HL-60 (cell line): ENCODE measurements around the gene ACTR5.

Source experiments
- DNase-seq, 2 experiments: peaks; one replicate each; pipeline ENCODE4 v3.0.0-alpha.2; 2010 to 2020; ENCODE audit warnings: low read depth in 1 of 2, low spot score in 1 of 2
- H3K27ac ChIP-seq: fragments of 250-450 bp; sonication (Bioruptor Pico); replicated peaks from 2 replicates; pipeline ENCODE4 v1.5.1; 2020; ENCODE audit warnings: mild to moderate bottlenecking, moderate library complexity
- H3K27me3 ChIP-seq: fragments of 250-450 bp; sonication (Bioruptor Pico); 2 replicates; pipeline ENCODE4 v1.5.1; 2021; ENCODE audit warnings: mild to moderate bottlenecking, moderate library complexity; ENCODE audit not compliant: insufficient read depth, poor library complexity, severe bottlenecking
- H3K4me3 ChIP-seq: replicated peaks from 2 replicates; pipeline ENCODE4 v1.5.1; 2011; ENCODE audit warnings: mild to moderate bottlenecking, control low read depth, low read length; ENCODE audit not compliant: insufficient read depth
- GABPA ChIP-seq: IDR thresholded peaks from 2 replicates; pipeline ENCODE4 v1.6.1; 2012; ENCODE audit warnings: low read depth
- POLR2AphosphoS5 ChIP-seq: IDR thresholded peaks from 2 replicates; pipeline ENCODE4 v1.6.1; 2012; ENCODE audit warnings: low read depth
- REST ChIP-seq: IDR thresholded peaks from 2 replicates; pipeline ENCODE4 v1.6.1; 2012; ENCODE audit warnings: low read depth; ENCODE audit not compliant: insufficient replicate concordance
- SPI1 ChIP-seq: IDR thresholded peaks from 2 replicates; pipeline ENCODE4 v1.6.1; 2012; ENCODE audit warnings: low read depth, mild to moderate bottlenecking, borderline replicate concordance
- TF ChIP-seq, protein P1 (sequence below): IDR thresholded peaks from one replicate; pipeline ENCODE4 v1.5.1; 2011; ENCODE audit warnings: low read length, control low read depth, inconsistent platforms; ENCODE audit not compliant: insufficient read depth

The ACTR5 gene

GRCh38 chr20:38700926-38701325, 47.3 kb upstream of the ACTR5 start:
- TF ChIP-seq, protein P1, sequence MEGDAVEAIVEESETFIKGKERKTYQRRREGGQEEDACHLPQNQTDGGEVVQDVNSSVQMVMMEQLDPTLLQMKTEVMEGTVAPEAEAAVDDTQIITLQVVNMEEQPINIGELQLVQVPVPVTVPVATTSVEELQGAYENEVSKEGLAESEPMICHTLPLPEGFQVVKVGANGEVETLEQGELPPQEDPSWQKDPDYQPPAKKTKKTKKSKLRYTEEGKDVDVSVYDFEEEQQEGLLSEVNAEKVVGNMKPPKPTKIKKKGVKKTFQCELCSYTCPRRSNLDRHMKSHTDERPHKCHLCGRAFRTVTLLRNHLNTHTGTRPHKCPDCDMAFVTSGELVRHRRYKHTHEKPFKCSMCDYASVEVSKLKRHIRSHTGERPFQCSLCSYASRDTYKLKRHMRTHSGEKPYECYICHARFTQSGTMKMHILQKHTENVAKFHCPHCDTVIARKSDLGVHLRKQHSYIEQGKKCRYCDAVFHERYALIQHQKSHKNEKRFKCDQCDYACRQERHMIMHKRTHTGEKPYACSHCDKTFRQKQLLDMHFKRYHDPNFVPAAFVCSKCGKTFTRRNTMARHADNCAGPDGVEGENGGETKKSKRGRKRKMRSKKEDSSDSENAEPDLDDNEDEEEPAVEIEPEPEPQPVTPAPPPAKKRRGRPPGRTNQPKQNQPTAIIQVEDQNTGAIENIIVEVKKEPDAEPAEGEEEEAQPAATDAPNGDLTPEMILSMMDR, result no peak
- TF ChIP-seq REST (no peak), GABPA (no peak), POLR2AphosphoS5 (no peak), SPI1 (no peak)
- Histone ChIP-seq H3K4me3 (no peak overlapping the region), H3K27me3 (no peaks in the 10 kb centered on the region), H3K27ac (no peak overlapping the region)
- DNase-seq, result no peak

GRCh38 chr20:38703526-38703925, 44.7 kb upstream of the ACTR5 start:
- H3K27ac ChIP-seq, result no peak overlapping the region
- H3K27me3 ChIP-seq, result no peaks in the 10 kb centered on the region
- no peak for DNase-seq
- no peak overlapping the region for H3K4me3 ChIP-seq
- no peak for TF ChIP-seq GABPA
- TF ChIP-seq, protein P1, result no peak
- TF ChIP-seq SPI1, result no peak
- no peak for TF ChIP-seq REST
- TF ChIP-seq POLR2AphosphoS5, result no peak

- TF ChIP-seq GABPA (no peak), REST (no peak)
- Histone ChIP-seq H3K4me3 (no peak overlapping the region), H3K27me3 (no peaks in the 10 kb centered on the region), H3K27ac (no peak overlapping the region)
- DNase-seq, result no peak
These were observed 44.1 kb upstream of the ACTR5 start for GRCh38 chr20:38704136-38704535.

- Histone ChIP-seq H3K27ac (no peak overlapping the region), H3K4me3 (no peak overlapping the region), H3K27me3 (no peaks in the 10 kb centered on the region)
- DNase-seq, result no peak
- TF ChIP-seq REST, result no peak
These were observed 41.8 kb upstream of the ACTR5 start for GRCh38 chr20:38706509-38706908.
